HG03565 (cell line): ENCODE measurements around the gene AKAP17A.
"Not testable (repeated sequence)": the region's sequence is repeated elsewhere in the genome, so short reads cannot be mapped to it uniquely, and the experiment has no call there.

ENCODE experiments used
- ATAC-seq: cut with Tn5 transposase; IDR thresholded peaks from one replicate; pipeline ENCODE4 v1.9.1; 2021; ENCODE audit warnings: mild to moderate bottlenecking, moderate library complexity; ENCODE audit not compliant: unreplicated experiment

Gene AKAP17A

DNA sequence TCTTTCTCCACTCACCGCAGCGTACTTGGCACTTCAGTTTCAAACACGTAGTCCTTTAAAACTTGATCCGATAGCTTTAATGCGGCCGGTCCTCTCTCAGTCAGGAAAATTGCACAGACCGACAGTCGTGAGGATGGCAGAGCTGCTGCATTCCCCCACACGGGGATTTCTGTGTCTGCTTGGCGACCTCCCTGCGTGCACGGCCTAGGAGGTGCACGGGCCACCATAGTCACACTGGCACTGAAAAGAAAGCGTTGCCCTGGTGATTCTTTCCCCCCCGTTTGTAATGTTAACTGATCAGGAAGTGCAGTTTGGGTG, 10.3 kb downstream of the AKAP17A start:
- ATAC-seq: no peak

DNA sequence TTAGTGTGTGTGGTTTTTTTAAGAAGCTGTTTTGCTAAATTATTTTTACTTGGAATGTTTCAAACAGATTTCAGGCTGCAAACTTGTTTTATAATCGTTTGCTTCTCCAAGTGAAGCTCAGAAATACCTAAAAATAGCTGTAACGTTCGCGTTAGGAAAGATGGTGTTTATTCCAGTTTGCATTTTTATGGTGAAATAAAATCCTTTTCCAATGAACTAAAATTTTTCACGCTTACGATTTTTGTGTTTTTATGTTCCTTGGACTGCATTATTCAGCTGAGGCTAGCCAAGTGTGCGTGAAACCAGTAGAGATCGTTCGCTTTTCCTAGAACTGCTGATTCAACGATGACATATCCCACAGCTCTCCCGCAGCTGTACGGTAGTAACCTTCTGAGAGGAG, 10.9 kb downstream of the AKAP17A start:
- no peak for ATAC-seq

DNA sequence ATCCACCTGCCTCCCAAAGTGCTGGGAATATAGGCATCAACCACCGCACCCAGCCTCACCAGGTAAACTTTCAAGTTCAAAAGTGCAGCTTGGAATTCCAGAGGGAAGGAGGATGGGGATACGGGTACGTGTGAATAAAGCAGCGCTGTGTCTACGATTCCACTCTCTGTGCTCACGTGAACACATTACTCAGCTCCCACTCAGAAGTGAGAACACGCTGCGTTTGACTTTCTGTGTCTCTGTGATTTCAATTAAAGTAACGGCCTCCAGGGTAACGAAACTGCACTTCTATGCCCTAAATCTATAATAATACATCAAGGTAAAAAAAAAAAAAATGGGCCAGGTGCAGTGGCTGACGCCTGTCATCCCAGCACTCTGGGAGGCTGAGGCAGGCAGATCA, 15.1 kb downstream of the AKAP17A start:
- ATAC-seq: no peak

DNA sequence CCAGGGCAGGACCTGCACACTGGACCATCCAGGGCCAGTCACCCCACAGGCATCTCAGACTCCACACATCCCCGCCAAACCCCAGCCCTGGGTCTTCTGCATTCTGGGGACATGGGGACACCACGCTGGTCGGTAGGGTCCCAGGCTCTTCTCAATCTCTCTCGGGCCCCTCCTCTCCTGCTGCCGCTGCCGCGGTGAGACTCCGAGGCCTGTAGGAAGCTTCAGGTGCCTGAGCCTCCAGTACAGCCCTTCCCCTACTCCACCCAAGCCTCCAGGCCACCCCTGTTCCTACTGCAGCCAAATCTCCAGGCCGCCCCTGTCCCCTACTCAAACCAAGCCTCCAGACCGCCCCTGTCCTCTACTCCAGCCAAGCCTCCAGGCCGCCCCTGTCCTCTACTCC, 17.9 kb downstream of the AKAP17A start:
- no peak for ATAC-seq

DNA sequence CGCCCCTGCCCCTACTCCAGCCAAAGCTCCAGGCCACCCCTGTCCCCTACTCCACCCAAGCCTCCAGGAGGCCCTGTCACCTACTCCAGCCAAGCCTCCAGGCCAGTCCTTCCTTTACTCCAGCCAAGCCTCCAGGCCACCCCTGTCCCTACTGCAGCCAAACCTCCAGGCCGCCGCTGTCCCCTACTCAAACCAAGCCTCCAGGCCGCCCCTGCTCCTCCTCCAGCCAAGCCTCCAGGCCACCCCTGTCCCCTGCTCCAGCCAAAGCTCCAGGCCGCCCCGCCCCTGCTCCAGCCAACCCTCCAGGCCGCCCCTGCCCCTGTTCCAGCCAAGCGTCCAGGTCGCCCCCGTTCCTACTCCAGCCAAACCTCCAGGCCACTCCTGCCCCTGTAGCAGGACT, 18.4 kb downstream of the AKAP17A start:
- no peak for ATAC-seq

DNA sequence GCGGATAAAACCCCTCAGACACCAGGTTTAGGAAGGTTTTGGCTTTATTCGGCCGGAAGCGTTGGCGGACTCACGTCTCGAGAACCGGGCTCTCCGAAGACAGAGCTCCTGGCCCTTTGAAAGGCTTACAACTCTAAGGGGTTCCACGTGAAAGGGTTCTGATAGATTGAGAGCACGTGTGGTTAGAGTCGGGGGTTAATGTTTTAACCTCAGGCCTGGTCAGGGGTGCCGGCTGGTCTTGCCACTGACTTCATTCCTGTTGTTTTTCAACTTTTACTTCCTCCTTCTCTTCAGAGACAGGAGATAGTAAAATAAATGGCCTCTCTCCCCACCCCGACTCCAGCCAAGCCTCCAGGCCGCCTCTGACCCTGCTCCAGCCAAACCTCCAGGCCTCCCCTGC, 18.8 kb downstream of the AKAP17A start:
- no peak for ATAC-seq

DNA sequence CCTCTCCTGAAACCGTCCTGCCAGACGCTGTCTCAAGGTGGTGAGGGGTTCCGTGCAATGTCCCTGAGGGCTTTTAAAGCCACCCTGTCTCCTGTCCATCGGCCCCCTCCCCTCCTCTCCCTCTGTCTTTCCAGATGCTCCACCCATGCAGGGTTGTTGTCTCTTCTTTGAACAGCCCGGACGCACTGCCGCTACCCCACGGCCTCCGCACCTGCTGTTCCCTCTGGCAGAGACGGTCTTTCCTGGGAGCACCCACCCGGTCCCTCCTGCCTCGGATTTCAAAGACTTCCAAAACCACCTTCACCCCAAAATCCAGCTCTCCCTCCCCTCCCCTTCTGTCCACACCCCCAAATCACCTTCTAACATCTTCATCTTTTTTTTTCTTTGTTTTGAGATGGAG, 19.3 kb downstream of the AKAP17A start:
- no peak for ATAC-seq

DNA sequence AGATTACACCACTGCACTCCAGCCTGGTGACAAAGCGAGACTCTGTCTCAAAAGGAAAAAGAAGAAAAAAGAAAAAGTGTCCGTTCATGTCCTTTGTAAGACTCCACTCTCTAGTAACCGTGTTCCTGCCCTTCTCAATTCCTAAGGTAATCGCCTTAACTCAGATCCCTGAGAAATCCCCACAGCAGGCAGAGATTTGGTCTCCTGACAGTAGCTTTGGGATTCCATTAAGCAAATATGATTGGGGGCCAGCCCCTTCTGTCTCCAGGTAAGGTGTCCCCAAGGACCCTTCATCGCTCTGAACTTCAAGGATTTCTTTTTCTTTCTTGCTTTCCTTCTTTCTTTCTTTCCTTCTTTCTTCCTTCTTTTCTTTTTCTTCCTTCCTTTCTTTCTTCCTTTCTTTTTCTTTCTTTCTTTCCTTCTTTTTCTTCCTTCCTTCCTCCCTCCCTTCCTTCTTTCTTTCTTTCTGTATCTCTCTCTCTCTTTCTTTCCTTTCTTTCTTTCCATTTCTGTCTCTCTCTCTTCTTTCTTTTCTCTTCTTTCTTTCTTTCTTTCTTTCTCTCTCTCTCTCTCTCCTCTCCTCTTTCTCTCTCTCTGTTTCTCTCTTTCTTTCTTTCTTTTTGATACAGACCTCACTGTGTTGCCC, 21.4 kb downstream of the AKAP17A start:
- no peak for ATAC-seq

DNA sequence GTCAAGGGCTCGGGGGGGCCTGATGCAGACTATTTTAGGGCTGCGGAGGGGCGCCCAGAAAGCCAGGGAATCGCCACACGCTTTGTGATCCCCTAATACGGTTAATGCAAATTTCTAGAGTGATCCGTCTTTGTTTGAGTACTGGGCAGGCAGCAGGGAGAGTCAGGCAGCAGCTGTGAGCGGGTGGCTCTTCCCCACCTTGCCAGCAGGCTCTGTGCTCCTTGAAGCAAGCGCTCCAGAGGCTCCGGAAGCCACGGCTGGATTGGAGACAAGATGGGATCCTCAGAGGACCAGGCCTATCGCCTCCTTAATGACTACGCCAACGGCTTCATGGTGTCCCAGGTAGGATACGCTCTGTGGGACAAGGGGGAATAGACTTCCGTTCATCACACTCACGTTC, 23.5 kb downstream of the AKAP17A start, which contains the start of gene ASMT:
Gene ASMT, plus strand, starts transcription at position 133 of the 400 bp plus-strand sequence. Its CDS starts 141 bp downstream, at position 274.
- no peak for ATAC-seq

DNA sequence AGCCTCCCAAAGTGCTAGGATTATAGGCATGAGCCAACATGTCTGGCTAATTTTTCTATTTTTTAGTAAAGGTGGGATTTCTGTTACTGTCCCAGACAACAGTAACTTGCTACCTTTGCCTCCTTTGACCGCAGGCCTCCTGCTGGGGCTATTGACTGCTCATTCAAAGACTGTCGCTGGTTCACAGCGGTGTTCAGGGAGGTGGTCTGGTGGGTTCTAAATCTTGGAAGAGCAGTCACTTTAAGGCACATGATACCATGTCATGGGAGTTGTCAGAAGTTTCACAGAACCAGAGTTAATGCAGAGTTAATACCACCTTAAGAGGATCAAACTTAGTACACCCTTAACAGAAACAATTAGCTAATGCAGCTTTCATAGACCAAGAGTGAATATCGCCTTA, 27.3 kb downstream of the AKAP17A start:
- no peak for ATAC-seq

DNA sequence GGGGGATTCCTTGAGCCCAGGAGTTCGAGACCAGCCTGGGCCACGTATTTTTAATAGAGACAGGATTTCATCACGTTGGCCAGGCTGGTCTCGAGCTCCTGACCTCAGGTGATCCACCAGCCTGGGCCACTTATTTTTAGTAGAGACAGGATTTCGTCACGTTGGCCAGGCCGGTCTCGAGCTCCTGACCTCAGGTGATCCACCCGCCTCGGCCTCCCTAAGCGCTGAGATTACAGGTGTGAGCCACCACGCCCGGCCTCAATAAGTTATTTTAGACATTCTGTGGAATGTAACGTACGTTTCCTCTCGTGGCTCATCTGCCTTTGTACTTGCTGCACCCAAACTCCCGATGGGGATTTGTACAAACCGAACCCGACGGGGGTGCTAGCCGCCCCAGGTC, 32.3 kb downstream of the AKAP17A start:
- no peak for ATAC-seq

DNA sequence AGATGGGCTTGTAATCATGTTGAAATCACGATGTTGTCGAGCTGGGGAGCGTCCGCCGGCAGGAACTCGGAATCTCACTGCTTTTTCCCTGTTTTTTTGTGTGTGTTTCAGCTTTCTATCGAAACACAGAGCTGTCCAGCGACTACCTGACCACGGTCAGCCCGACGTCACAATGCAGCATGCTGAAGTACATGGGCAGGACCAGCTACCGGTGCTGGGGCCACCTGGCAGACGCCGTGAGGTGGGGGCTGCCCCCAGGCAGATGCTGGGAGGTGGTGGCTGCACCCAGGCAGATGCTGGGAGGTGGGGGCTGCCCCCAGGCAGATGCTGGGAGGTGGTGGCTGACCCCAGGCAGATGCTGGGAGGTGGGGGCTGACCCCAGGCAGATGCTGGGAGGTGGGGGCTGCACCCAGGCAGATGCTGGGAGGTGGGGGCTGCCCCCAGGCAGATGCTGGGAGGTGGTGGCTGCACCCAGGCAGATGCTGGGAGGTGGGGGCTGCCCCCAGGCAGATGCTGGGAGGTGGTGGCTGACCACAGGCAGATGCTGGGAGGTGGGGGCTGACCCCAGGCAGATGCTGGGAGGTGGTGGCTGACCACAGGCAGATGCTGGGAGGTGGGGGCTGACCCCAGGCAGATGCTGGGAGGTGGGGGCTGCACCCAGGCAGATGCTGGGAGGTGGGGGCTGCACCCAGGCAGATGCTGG, 32.9 kb downstream of the AKAP17A start:
- ATAC-seq: not testable (repeated sequence)

DNA sequence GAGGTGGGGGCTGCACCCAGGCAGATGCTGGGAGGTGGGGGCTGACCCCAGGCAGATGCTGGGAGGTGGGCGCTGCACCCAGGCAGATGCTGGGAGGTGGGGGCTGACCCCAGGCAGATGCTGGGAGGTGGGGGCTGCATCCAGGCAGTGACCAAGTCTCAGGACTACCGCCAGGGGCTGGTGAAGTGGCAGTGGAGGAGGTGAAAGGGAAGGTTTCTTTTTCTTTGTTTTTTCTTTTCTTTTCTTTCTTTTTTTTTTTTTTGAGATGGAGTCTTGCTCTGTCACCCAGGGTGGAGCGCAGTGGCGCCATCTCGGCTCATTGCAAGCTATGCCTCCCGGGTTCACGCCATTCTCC, 33.4 kb downstream of the AKAP17A start:
- not testable (repeated sequence) for ATAC-seq

DNA sequence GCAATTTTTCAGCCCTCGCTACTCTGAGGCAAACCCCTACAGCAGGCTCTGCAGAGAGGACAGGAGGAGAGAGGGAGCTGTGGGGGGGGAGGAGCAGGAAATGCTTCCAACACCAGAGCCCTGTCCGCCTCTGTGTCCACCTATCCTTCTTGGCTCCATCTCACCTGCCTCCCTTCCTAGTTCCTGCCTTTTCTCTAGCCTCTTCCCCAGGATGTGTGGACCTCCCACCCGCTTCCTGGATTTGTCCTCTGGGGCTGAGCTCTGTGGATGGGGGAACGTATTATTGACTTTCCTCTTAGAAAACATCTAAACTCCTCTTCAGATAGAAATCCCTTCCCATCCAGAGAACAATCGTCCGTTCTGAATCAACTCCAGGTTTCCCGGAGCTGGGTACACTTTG, 37.8 kb downstream of the AKAP17A start:
- no peak for ATAC-seq

DNA sequence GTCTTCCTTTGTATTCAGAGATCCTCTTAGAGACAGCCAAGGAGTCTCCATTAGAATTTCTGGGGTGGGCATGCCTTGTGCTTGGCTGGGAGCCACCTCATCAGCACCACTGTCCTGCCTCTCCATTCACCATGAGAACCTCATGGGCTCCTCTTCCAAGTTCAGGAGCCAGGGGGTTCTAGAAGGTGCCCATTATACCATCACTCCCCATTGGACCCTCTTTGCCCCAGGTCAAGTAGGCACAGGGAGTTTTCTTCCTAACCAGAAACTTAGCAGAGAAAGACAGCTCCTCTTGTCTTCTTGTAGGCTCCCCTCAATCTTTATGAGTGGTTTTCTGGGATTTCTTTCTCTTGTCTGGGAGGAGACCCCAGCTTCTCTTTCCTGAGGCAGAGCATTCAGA, 54.6 kb downstream of the AKAP17A start:
- ATAC-seq: no peak

DNA sequence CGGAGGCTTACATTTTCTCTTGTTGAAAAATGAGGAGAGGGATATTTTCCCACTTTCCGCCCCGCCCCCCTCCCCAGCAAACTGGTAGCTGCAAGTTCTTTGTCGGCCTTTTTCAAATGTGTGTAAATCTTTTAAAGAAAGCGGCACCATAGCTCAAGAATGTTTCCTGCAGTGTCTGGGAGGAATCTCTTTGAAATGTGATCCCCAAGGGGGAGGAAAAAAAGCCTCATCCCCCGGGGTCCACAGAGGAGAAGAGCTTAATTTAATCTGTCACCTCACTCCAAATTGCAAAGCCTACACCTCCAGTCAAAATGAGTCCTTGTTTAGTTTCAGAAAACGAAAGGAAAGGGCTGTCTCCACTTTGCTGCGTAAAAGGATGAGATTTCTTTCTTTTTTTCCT, 58.2 kb downstream of the AKAP17A start:
- ATAC-seq: no peak
